GM19372 (cell line): ENCODE measurements around the gene TSPAN7.

Experiments used
- ATAC-seq: cut with Tn5 transposase; IDR thresholded peaks from one replicate; pipeline ENCODE4 v1.9.1; 2021; ENCODE audit warnings: mild to moderate bottlenecking, low read depth, moderate library complexity; ENCODE audit not compliant: unreplicated experiment

Gene TSPAN7

GRCh38 chrX:38583181-38583580 is 21.8 kb downstream of the TSPAN7 start:
- ATAC-seq, result no peak

GRCh38 chrX:38594434-38594833 is 33.1 kb downstream of the TSPAN7 start:
- ATAC-seq, result no peak

GRCh38 chrX:38595801-38596200 is 34.5 kb downstream of the TSPAN7 start:
- ATAC-seq, result no peak

- ATAC-seq, result no peak
Observed at GRCh38 chrX:38596939-38597338, 35.6 kb downstream of the TSPAN7 start.

GRCh38 chrX:38599796-38600755 is 38.7 kb downstream of the TSPAN7 start:
- ATAC-seq, result no peak

- ATAC-seq, result no peak
Observed at GRCh38 chrX:38601866-38602265, 40.5 kb downstream of the TSPAN7 start.

GRCh38 chrX:38606821-38607220 is 45.5 kb downstream of the TSPAN7 start:
- no peak for ATAC-seq

GRCh38 chrX:38607976-38608375 is 46.6 kb downstream of the TSPAN7 start:
- no peak for ATAC-seq

GRCh38 chrX:38610849-38611248 is 49.5 kb downstream of the TSPAN7 start:
- no peak for ATAC-seq

- ATAC-seq, result no peak
Observed at GRCh38 chrX:38612281-38612680, 50.9 kb downstream of the TSPAN7 start.

- ATAC-seq, result no peak
Observed at GRCh38 chrX:38614485-38614884, 53.1 kb downstream of the TSPAN7 start.

- no peak for ATAC-seq
Observed at GRCh38 chrX:38616904-38617303, 55.6 kb downstream of the TSPAN7 start.

- ATAC-seq, result no peak
Observed at GRCh38 chrX:38618180-38618579, 56.8 kb downstream of the TSPAN7 start.

- no peak for ATAC-seq
Observed at GRCh38 chrX:38620623-38621022, 59.3 kb downstream of the TSPAN7 start.

- ATAC-seq, result no peak
Observed at GRCh38 chrX:38626296-38626695, 65.0 kb downstream of the TSPAN7 start.

GRCh38 chrX:38627683-38628082 is 66.3 kb downstream of the TSPAN7 start:
- ATAC-seq, result peak; percentile 70

GRCh38 chrX:38628587-38628986 is 67.2 kb downstream of the TSPAN7 start:
- ATAC-seq, result no peak

- no peak for ATAC-seq
Observed at GRCh38 chrX:38632516-38632915, 71.2 kb downstream of the TSPAN7 start.

GRCh38 chrX:38634665-38635064 is 73.3 kb downstream of the TSPAN7 start:
- no peak for ATAC-seq

GRCh38 chrX:38636949-38637819 is 75.8 kb downstream of the TSPAN7 start:
- no peak for ATAC-seq

- ATAC-seq, result no peak
Observed at GRCh38 chrX:38638952-38639529, 77.7 kb downstream of the TSPAN7 start.
